ENCODE data around the gene NHLRC3.

Gene NHLRC3

DNA sequence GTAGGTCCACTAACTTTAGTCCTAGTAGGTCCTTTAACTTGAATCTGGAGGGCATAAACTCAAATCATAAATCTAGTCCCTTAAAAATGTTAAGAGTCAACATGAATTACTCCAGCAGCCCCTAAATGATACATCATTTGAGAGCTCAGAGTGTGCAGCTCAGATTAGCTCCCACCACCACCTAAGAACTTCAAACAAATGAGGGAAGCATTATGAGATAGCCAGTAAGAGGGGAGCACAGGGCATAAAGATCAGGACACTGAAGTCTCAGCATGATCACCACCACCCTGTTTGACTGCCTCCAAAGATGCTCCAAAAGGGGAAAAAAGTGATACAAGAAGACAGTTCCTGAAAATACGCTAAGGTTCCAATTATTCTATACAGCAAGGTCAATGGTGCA is 6.1 kb upstream of the NHLRC3 start:
- Histone ChIP-seq H3K9me3 (ENCODE audit: insufficient read depth, low read length) (no peaks in the 10 kb centered on the region), H3K4me3 (ENCODE audit: low read length) (no peak overlapping the region), H4K20me1 (ENCODE audit: insufficient read depth, low read length) (peaks cover 25% of the 10 kb centered on the region), H3K27me3 (ENCODE audit: low read depth, low read length) (no peaks in the 10 kb centered on the region), H3K36me3 (replicated peaks; ENCODE audit: low read depth, low read length) (peaks cover 32% of the 10 kb centered on the region), H3K79me2 (ENCODE audit: low read length) (peaks cover 73% of the 10 kb centered on the region), H3K9ac (ENCODE audit: low read length) (no peak overlapping the region), H3K4me2 (ENCODE audit: low read length) (no peak overlapping the region), H3K27ac (ENCODE audit: low read length) (no peak overlapping the region), H3K4me1 (ENCODE audit: low read length) (peaks cover 15% of the 10 kb centered on the region), H2AFZ (ENCODE audit: low read depth, low read length) (no peak overlapping the region)
- TF ChIP-seq, protein P1, sequence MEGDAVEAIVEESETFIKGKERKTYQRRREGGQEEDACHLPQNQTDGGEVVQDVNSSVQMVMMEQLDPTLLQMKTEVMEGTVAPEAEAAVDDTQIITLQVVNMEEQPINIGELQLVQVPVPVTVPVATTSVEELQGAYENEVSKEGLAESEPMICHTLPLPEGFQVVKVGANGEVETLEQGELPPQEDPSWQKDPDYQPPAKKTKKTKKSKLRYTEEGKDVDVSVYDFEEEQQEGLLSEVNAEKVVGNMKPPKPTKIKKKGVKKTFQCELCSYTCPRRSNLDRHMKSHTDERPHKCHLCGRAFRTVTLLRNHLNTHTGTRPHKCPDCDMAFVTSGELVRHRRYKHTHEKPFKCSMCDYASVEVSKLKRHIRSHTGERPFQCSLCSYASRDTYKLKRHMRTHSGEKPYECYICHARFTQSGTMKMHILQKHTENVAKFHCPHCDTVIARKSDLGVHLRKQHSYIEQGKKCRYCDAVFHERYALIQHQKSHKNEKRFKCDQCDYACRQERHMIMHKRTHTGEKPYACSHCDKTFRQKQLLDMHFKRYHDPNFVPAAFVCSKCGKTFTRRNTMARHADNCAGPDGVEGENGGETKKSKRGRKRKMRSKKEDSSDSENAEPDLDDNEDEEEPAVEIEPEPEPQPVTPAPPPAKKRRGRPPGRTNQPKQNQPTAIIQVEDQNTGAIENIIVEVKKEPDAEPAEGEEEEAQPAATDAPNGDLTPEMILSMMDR (IDR thresholded peaks at IDR 0.05; ENCODE audit: low read depth, low read length) = no peak
- TF ChIP-seq EZH2phosphoT487 (IDR thresholded peaks at IDR 0.05; ENCODE audit: low read depth) = no peak

DNA sequence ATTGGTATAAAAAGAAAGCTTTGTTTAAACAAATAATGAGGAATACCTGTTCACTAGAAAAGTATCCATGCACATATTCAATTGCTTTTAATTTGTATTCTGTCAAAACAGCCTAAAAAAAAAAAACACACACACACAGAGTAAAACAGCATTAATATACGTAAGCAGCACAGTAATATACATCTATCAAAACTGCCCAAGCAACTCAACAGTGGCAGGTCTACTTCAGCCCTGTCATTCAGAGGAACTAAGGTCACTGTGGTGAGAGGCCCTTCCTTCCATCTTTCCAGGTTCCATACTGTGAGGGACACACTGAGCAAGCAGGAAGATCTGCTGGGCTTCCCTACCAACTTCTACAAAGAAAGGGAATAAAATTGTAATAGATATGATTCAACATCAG is 4.2 kb upstream of the NHLRC3 start:
- Histone ChIP-seq H3K27me3 (ENCODE audit: low read depth, low read length) (no peaks in the 10 kb centered on the region), H3K4me2 (ENCODE audit: low read length) (peak overlapping the region; percentile 84; the same call in 1 of the 2 replicates)

DNA sequence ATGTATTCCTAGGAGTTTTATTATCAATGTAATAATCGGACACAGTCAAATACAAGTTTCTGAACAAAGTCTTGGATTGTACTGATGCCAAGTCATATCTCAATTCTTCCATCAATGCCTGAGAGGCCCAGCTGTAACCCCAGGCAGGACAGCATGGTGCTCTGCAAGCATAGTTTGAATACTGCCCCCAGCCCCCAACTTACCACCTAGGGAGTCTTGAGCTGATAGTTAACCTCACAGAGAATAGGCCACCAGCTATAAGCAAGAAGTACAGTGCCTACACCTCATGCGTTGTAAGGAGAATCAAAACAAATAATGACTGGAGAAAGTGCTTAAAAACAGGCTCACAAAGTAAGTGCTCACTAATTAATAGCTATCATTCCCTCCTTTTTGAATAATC is 3.1 kb upstream of the NHLRC3 start:
- peaks cover 92% of the 10 kb centered on the region for H3K79me2 ChIP-seq (ENCODE audit: low read length)
- H2AFZ ChIP-seq (ENCODE audit: low read depth, low read length) = no peak overlapping the region
- TF ChIP-seq, protein P1 (IDR thresholded peaks at IDR 0.05; ENCODE audit: low read depth, low read length) = no peak
- no peak for TF ChIP-seq EZH2phosphoT487 (IDR thresholded peaks at IDR 0.05; ENCODE audit: low read depth)
- no peaks in the 10 kb centered on the region for H3K9me3 ChIP-seq (ENCODE audit: insufficient read depth, low read length)
- peak overlapping the region; percentile 96 for H3K9ac ChIP-seq (ENCODE audit: low read length)
- H3K4me2 ChIP-seq (ENCODE audit: low read length) = peak overlapping the region; percentile 84
- H3K4me3 ChIP-seq (ENCODE audit: low read length) = peak overlapping the region; percentile 95
- H3K27ac ChIP-seq (ENCODE audit: low read length) = no peak overlapping the region
- H3K36me3 ChIP-seq (replicated peaks; ENCODE audit: low read depth, low read length) = peaks cover 10% of the 10 kb centered on the region
- H3K4me1 ChIP-seq (ENCODE audit: low read length) = peaks cover 21% of the 10 kb centered on the region
- H4K20me1 ChIP-seq (ENCODE audit: insufficient read depth, low read length) = peaks cover 25% of the 10 kb centered on the region
- no peaks in the 10 kb centered on the region for H3K27me3 ChIP-seq (ENCODE audit: low read depth, low read length)

More for the DNA sequence above, 4.2 kb upstream of the NHLRC3 start:
- Histone ChIP-seq H3K27ac (ENCODE audit: low read length) (no peak overlapping the region), H3K36me3 (replicated peaks; ENCODE audit: low read depth, low read length) (peaks cover 17% of the 10 kb centered on the region), H3K9ac (ENCODE audit: low read length) (no peak overlapping the region), H3K9me3 (ENCODE audit: insufficient read depth, low read length) (no peaks in the 10 kb centered on the region), H2AFZ (ENCODE audit: low read depth, low read length) (no peak overlapping the region), H4K20me1 (ENCODE audit: insufficient read depth, low read length) (peaks cover 25% of the 10 kb centered on the region), H3K79me2 (ENCODE audit: low read length) (peaks cover 92% of the 10 kb centered on the region), H3K4me1 (ENCODE audit: low read length) (peaks cover 16% of the 10 kb centered on the region), H3K4me3 (ENCODE audit: low read length) (no peak overlapping the region)
- TF ChIP-seq EZH2phosphoT487 (IDR thresholded peaks at IDR 0.05; ENCODE audit: low read depth) = no peak

DNA sequence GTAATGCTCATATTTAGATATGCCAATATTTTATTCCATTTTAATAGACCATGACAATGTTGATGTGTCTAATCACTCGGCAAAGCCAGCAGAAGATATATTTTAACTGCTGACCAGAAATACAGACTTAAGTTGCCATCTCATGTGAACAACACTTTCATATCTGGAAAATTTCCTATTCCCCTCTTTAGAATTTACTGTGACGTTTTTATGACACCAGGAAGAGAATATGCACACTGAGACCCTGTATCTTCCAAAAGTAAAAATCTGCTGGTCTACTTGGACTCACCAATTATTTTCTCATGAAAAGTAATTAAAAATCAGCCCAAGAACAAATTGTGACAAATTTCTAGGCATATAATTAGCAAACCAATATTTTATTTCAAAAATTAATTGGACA is 2.5 kb upstream of the NHLRC3 start:
- Histone ChIP-seq H3K9ac (ENCODE audit: low read length) (peak overlapping the region; percentile 96), H3K4me3 (ENCODE audit: low read length) (peak overlapping the region; percentile 95), H3K4me2 (ENCODE audit: low read length) (peak overlapping the region; percentile 84), H4K20me1 (ENCODE audit: insufficient read depth, low read length) (peaks cover 25% of the 10 kb centered on the region), H3K4me1 (ENCODE audit: low read length) (peaks cover 27% of the 10 kb centered on the region), H3K9me3 (ENCODE audit: insufficient read depth, low read length) (no peaks in the 10 kb centered on the region), H3K36me3 (replicated peaks; ENCODE audit: low read depth, low read length) (peaks cover 10% of the 10 kb centered on the region), H3K27ac (ENCODE audit: low read length) (peak overlapping the region; percentile 84; the same call in 1 of the 2 replicates), H3K27me3 (ENCODE audit: low read depth, low read length) (no peaks in the 10 kb centered on the region), H3K79me2 (ENCODE audit: low read length) (peaks cover 87% of the 10 kb centered on the region), H2AFZ (ENCODE audit: low read depth, low read length) (no peak overlapping the region)
- TF ChIP-seq, protein P1 (IDR thresholded peaks at IDR 0.05; ENCODE audit: low read depth, low read length) = no peak
- TF ChIP-seq EZH2phosphoT487 (IDR thresholded peaks at IDR 0.05; ENCODE audit: low read depth) = no peak
